ENCODE data around the gene TAB2. TPM values are rescaled to one million over a fixed set of nuclear protein-coding genes. Genes with fewer than 3 reads are reported as not detected.
A peak's percentile ranks its signal among the peaks of the same experiment; 100 is the strongest.

The TAB2 gene
- total RNA-seq, 1 experiment from 2014 or later = 14.7 TPM

- POLR2A ChIA-PET (ENCODE audit: unreplicated experiment) = interaction anchor here (0.6 kb wide), 1 partner anchor 75 kb away, joined by 3 read pairs; the partner anchor contains the start of gene TAB2
- no TSS peak for BruUV-seq (replicated peaks)
- Histone ChIP-seq H3K36me3 (ENCODE audit: low read depth, low read length) (no peaks in the 10 kb centered on the region; the same call in none of the 2 replicates), H3F3A (ENCODE audit: low read length, unreplicated experiment) (no peaks in the 10 kb centered on the region), H3K9me3 (ENCODE audit: low read length) (no peaks in the 10 kb centered on the region), H4K20me1 (ENCODE audit: low read length) (no peaks in the 10 kb centered on the region), H3K4me1 (ENCODE audit: insufficient read depth, low read length) (peaks cover 10% of the 10 kb centered on the region), H3K4me2 (ENCODE audit: low read length) (no peak overlapping the region), H3K27ac (ENCODE audit: low read length) (no peak overlapping the region), H3K79me2 (ENCODE audit: low read length) (peaks cover 43% of the 10 kb centered on the region), H3K9ac (ENCODE audit: low read length) (no peak overlapping the region), H2AFZ (ENCODE audit: low read length) (no peak overlapping the region), H3K9me2 (replicated peaks; ENCODE audit: low read length) (no peaks in the 10 kb centered on the region), H3K27me3 (ENCODE audit: low read length) (no peaks in the 10 kb centered on the region), H3K4me3 (ENCODE audit: low read length) (no peak overlapping the region)
- ATAC-seq (no peak), DNase-seq (no peak)
- CTCF ChIA-PET = no interaction called here
- no peak for TF ChIP-seq CTCF (conservative IDR thresholded peaks at IDR 0.05; ENCODE audit: low read depth, low read length)
- no peak for TF ChIP-seq EZH2 (IDR thresholded peaks at IDR 0.05; ENCODE audit: low read length, unreplicated experiment)
- TF ChIP-seq EZH2phosphoT487 (IDR thresholded peaks at IDR 0.05; ENCODE audit: borderline replicate concordance, low read length) = no peak
- intact Hi-C loops (cut with micrococcal nuclease) = no loop called here
Observed at GRCh38 chr6:149392535-149392934, 75.0 kb downstream of the TAB2 start.

GRCh38 chr6:149393002-149393679 lies 75.6 kb downstream of the TAB2 start:
- no peak for TF ChIP-seq EZH2phosphoT487 (IDR thresholded peaks at IDR 0.05; ENCODE audit: borderline replicate concordance, low read length)
- no peak for TF ChIP-seq EZH2 (IDR thresholded peaks at IDR 0.05; ENCODE audit: low read length, unreplicated experiment)
- TF ChIP-seq CTCF (conservative IDR thresholded peaks at IDR 0.05; ENCODE audit: low read depth, low read length) = no peak
- H3K9ac ChIP-seq (ENCODE audit: low read length) = no peak overlapping the region
- H3K27me3 ChIP-seq (ENCODE audit: low read length) = no peaks in the 10 kb centered on the region
- ATAC-seq (peak; percentile 24; the same call in 1 of the 2 replicates), DNase-seq (no peak)
- no peaks in the 10 kb centered on the region for H4K20me1 ChIP-seq (ENCODE audit: low read length)
- H3F3A ChIP-seq (ENCODE audit: low read length, unreplicated experiment) = no peaks in the 10 kb centered on the region
- no peaks in the 10 kb centered on the region for H3K9me3 ChIP-seq (ENCODE audit: low read length)
- peaks cover 4% of the 10 kb centered on the region for H3K36me3 ChIP-seq (ENCODE audit: low read depth, low read length)
- peaks cover 10% of the 10 kb centered on the region for H3K4me1 ChIP-seq (ENCODE audit: insufficient read depth, low read length)
- peaks cover 38% of the 10 kb centered on the region for H3K79me2 ChIP-seq (ENCODE audit: low read length)
- no peak overlapping the region for H3K27ac ChIP-seq (ENCODE audit: low read length)
- H3K4me3 ChIP-seq (ENCODE audit: low read length) = no peak overlapping the region
- POLR2A ChIA-PET (ENCODE audit: unreplicated experiment) = interaction anchor here (0.6 kb wide), 1 partner anchor 75 kb away, joined by 3 read pairs; the partner anchor contains the start of gene TAB2
- no peak overlapping the region for H3K4me2 ChIP-seq (ENCODE audit: low read length)
- H3K9me2 ChIP-seq (replicated peaks; ENCODE audit: low read length) = no peaks in the 10 kb centered on the region
- intact Hi-C loops (cut with micrococcal nuclease) = no loop called here
- H2AFZ ChIP-seq (ENCODE audit: low read length) = no peak overlapping the region
- CTCF ChIA-PET = no interaction called here
- BruUV-seq (replicated peaks) = no TSS peak

GRCh38 chr6:149395185-149395584 lies 77.7 kb downstream of the TAB2 start:
- CTCF ChIA-PET = no interaction called here
- no peaks in the 10 kb centered on the region for H3K9me3 ChIP-seq (ENCODE audit: low read length)
- H3K36me3 ChIP-seq (ENCODE audit: low read depth, low read length) = peaks cover 4% of the 10 kb centered on the region
- no peak overlapping the region for H2AFZ ChIP-seq (ENCODE audit: low read length)
- no peak for TF ChIP-seq CTCF (conservative IDR thresholded peaks at IDR 0.05; ENCODE audit: low read depth, low read length)
- no peak for TF ChIP-seq EZH2 (IDR thresholded peaks at IDR 0.05; ENCODE audit: low read length, unreplicated experiment)
- TF ChIP-seq EZH2phosphoT487 (IDR thresholded peaks at IDR 0.05; ENCODE audit: borderline replicate concordance, low read length) = no peak
- intact Hi-C loops (cut with micrococcal nuclease) = no loop called here
- peaks cover 10% of the 10 kb centered on the region for H3K4me1 ChIP-seq (ENCODE audit: insufficient read depth, low read length)
- DNase-seq (no peak), ATAC-seq (no peak)
- H3K27ac ChIP-seq (ENCODE audit: low read length) = no peak overlapping the region
- no peak overlapping the region for H3K9ac ChIP-seq (ENCODE audit: low read length)
- no TSS peak for BruUV-seq (replicated peaks)
- no peaks in the 10 kb centered on the region for H3K9me2 ChIP-seq (replicated peaks; ENCODE audit: low read length)
- no peak overlapping the region for H3K4me2 ChIP-seq (ENCODE audit: low read length)
- POLR2A ChIA-PET (ENCODE audit: unreplicated experiment) = no interaction called here
- H3F3A ChIP-seq (ENCODE audit: low read length, unreplicated experiment) = no peaks in the 10 kb centered on the region
- peaks cover 32% of the 10 kb centered on the region for H3K79me2 ChIP-seq (ENCODE audit: low read length)
- H3K4me3 ChIP-seq (ENCODE audit: low read length) = no peak overlapping the region
- H3K27me3 ChIP-seq (ENCODE audit: low read length) = no peaks in the 10 kb centered on the region
- H4K20me1 ChIP-seq (ENCODE audit: low read length) = no peaks in the 10 kb centered on the region
